NCI-H748 (cell line): ENCODE data around the gene GBX2.

ENCODE experiments used
- DNase-seq: peaks from one replicate; lab custom pipeline; 2025; ENCODE audit not compliant: unreplicated experiment; lab: John Stamatoyannopoulos, UW

GBX2 gene

GRCh38 chr2:236184701-236185100 is 16.5 kb upstream of the GBX2 start:
- DNase-seq = no peak

GRCh38 chr2:236180831-236181453 is 12.8 kb upstream of the GBX2 start:
- peak; percentile 77 for DNase-seq

GRCh38 chr2:236180076-236180816 is 12.1 kb upstream of the GBX2 start:
- no peak for DNase-seq

- DNase-seq = peak; percentile 47
Observed at GRCh38 chr2:236179236-236180075, 11.3 kb upstream of the GBX2 start.

- peak; percentile 52 for DNase-seq
Observed at GRCh38 chr2:236178890-236179235, 10.7 kb upstream of the GBX2 start.

GRCh38 chr2:236177967-236178889 is 10.0 kb upstream of the GBX2 start:
- DNase-seq = peak; percentile 82

- peak; percentile 71 for DNase-seq
Observed at GRCh38 chr2:236177604-236177966, 9.4 kb upstream of the GBX2 start.

- DNase-seq = no peak
Observed at GRCh38 chr2:236176951-236177350, 8.8 kb upstream of the GBX2 start.

GRCh38 chr2:236176417-236176816 is 8.2 kb upstream of the GBX2 start:
- peak; percentile 56 for DNase-seq

GRCh38 chr2:236175548-236176150 is 7.5 kb upstream of the GBX2 start:
- DNase-seq = peak; percentile 17

GRCh38 chr2:236173729-236174607 is 5.8 kb upstream of the GBX2 start:
- DNase-seq = no peak

GRCh38 chr2:236173036-236173728 is 5.0 kb upstream of the GBX2 start:
- peak; percentile 18 for DNase-seq

GRCh38 chr2:236172255-236173035 is 4.3 kb upstream of the GBX2 start:
- DNase-seq = peak; percentile 34

GRCh38 chr2:236171680-236172254 is 3.6 kb upstream of the GBX2 start:
- DNase-seq = peak; percentile 41

GRCh38 chr2:236171181-236171679 is 3.0 kb upstream of the GBX2 start:
- DNase-seq = no peak

GRCh38 chr2:236170590-236171165 is 2.5 kb upstream of the GBX2 start:
- peak; percentile 30 for DNase-seq
